Muscle of arm (tissue), 12 donors: Measurements from ENCODE around the gene LRRC25. TPM values are rescaled to one million over a fixed set of nuclear protein-coding genes. Genes with fewer than 3 reads are reported as not detected.
A peak's percentile ranks its signal among the peaks of the same experiment; 100 is the strongest.
"Not testable (repeated sequence)": the region's sequence is repeated elsewhere in the genome, so short reads cannot be mapped to it uniquely, and the experiment has no call there.

Source experiments
- DNase-seq: peaks from one replicate; pipeline ENCODE4 v3.0.0-alpha.2; 2013
- polyA plus RNA-seq, 12 donors: library from polyadenylated mRNA; unstranded; fragments of 120-200 nt; gene quantifications; one replicate each; pipeline ENCODE4 v1.2.1, GENCODE V29; 2013; ENCODE audit not compliant: insufficient read length in 12 of 12

LRRC25 gene
- polyA plus RNA-seq, 12 donors = 0.45 to 2.6 (median 1.2) TPM; not detected in 2

- DNase-seq = no peak
Measured at GRCh38 chr19:18384775-18385174, 12.6 kb downstream of the LRRC25 start.

GRCh38 chr19:18383622-18384021, 13.8 kb downstream of the LRRC25 start:
- not testable (repeated sequence) for DNase-seq

GRCh38 chr19:18380843-18381242, 16.6 kb downstream of the LRRC25 start:
- DNase-seq = no peak

GRCh38 chr19:18379803-18380747, 17.3 kb downstream of the LRRC25 start:
- peak; percentile 89 for DNase-seq

- DNase-seq = no peak
Measured at GRCh38 chr19:18377026-18377425, 20.4 kb downstream of the LRRC25 start.

GRCh38 chr19:18373892-18374629, 23.4 kb downstream of the LRRC25 start:
- DNase-seq = peak; percentile 83

GRCh38 chr19:18373407-18373891, 24.0 kb downstream of the LRRC25 start:
- DNase-seq = no peak

- DNase-seq = no peak
Measured at GRCh38 chr19:18368504-18369222, 28.8 kb downstream of the LRRC25 start.

GRCh38 chr19:18366021-18366435, 31.4 kb downstream of the LRRC25 start:
- DNase-seq = no peak

- peak; percentile 68 for DNase-seq
Measured at GRCh38 chr19:18364826-18365528, 32.4 kb downstream of the LRRC25 start.

GRCh38 chr19:18364277-18364825, 33.1 kb downstream of the LRRC25 start:
- not testable (repeated sequence) for DNase-seq

GRCh38 chr19:18363787-18364186, 33.6 kb downstream of the LRRC25 start:
- no peak for DNase-seq

- DNase-seq = no peak
Measured at GRCh38 chr19:18362934-18363542, 34.4 kb downstream of the LRRC25 start.

GRCh38 chr19:18361646-18362045, 35.8 kb downstream of the LRRC25 start:
- DNase-seq = no peak

- no peak for DNase-seq
Measured at GRCh38 chr19:18357041-18357440, 40.4 kb downstream of the LRRC25 start.

- not testable (repeated sequence) for DNase-seq
Measured at GRCh38 chr19:18354743-18355142, 42.7 kb downstream of the LRRC25 start.

GRCh38 chr19:18353378-18354005, 43.9 kb downstream of the LRRC25 start:
- no peak for DNase-seq

- DNase-seq = no peak
Measured at GRCh38 chr19:18351544-18351943, 45.9 kb downstream of the LRRC25 start.

GRCh38 chr19:18350490-18350889, 46.9 kb downstream of the LRRC25 start:
- DNase-seq = no peak
